HG03135 (cell line): Measurements from ENCODE around the gene DCLK2.

Experiments
- ATAC-seq: cut with Tn5 transposase; IDR thresholded peaks from one replicate; pipeline ENCODE4 v1.9.1; 2021; ENCODE audit warnings: mild to moderate bottlenecking, moderate library complexity; ENCODE audit not compliant: unreplicated experiment

DCLK2 gene

DNA sequence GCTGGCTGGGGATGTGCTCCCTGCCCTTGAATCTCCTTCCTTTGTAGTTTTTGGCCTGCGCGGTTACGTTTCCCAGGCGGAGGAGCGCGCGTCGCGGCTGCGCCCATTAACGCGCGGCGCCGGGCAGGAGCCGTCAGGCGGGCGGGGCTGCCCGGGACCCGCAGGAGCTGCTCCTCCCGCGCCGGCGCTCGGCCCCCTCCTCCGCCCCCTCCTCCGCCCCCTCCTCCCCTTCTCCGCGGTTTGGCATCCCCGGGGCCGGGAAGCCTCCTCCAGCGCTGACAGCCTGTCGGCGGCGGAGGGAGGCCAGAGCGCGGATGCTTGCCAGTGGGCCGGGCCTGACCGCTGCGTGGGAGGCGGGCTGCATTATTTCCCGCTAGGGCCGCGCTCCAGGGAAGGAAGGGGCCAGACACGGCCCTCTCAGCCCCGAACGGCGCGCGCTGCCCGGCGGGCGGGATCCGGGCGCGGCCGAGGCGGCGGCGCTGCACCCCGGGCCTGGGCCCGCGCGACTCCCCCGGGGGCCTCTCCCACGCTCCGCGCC is at the start of gene DCLK2:
TSS of gene DCLK2 (plus strand) at position 405 of the 538 bp plus-strand sequence. CDS start 583 bp downstream, outside the sequence.
- no peak for ATAC-seq

- ATAC-seq: no peak
Observed at GRCh38 chr4:150032541-150032940, 45.7 kb upstream of the DCLK2 start.

GRCh38 chr4:150033081-150033480 is 45.2 kb upstream of the DCLK2 start:
- ATAC-seq: no peak

- no peak for ATAC-seq
Observed at GRCh38 chr4:150033901-150034300, 44.3 kb upstream of the DCLK2 start.

DNA sequence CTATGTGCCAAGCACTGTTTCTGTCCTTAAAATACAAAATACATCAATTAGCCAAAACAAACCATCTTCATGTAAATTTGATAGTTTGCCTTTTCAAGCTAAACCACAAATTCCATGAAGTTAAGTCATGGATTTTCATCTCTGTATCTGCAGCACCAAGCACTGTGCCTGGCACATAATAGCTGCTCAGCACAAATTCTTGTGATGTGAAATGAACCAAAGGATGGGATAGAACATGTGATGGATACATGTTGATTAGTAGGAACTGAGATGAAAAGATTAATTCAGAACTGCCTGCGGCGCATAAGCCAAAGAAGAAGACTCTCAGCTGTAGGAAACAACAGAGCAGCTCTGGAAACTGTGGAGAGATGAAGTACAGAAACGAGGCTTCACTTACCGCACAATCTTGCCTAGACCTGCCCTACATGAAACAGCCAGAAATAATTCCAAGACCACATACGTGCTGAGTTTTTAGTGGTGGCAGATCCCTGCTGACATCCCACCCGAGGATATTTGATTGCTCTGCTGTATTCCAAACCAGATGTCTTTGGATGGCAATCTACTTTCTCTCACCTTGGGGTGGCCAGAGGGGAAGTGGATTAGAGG is 40.9 kb upstream of the DCLK2 start:
- ATAC-seq: no peak

GRCh38 chr4:150038335-150039076 is 39.7 kb upstream of the DCLK2 start:
- peak; percentile 97 for ATAC-seq

DNA sequence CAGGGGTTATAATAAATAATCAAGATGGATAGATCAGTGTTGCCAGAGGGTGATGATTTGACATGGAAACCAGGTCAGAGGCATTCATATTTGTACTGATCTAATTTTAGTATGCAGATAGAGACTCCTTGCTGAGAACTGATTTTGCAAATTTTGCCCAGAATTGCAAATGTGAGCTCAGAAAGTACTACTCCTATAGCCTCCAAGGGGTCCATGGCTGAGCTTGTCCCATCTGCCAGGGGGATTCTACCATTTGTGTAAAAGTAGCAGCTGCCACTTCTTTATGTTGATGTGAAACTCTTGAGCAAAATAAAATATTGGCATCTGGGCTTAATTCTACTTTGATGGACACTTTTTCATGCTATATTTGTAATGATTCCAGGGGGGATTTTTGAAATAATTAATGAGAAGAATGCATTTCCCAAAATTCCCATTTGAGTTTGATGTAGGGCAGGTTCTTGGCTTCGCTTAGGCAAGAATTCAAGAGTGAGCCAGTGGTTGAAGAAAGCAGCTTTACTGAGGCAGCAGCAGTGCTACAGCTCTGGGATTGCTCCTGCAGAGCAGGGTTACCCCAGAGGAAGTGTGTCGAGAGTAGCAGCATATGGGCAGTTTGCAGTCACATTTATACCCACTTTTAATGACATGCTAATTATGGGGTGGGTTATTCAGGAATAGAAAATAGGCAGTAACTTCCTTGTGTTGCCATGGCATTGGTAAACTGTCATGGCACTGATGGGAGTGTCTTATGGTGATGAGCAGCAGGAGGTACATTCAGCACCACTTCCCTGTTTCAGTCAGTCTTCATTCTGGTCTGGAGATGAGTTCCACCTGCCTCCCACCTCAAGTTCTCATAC is 38.7 kb upstream of the DCLK2 start:
- no peak for ATAC-seq

DNA sequence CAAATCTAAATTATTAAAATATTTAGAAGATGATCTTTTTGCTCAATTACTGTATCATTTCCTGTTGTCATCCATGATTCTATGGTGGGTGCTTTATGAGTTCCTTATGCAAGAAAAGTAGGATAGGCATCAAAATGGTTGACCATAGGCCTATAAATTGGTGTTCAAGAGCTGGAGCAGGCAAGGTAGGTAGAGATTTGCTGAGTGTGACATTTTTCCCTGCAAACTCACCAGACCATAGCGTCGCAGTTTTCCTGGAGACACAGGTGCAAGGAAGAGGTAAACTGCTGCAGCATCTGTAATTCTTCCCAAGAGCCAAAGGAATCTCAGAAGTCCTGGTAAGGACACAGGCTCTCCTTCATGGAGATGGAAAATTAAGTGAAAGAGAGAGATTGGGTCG is 33.7 kb upstream of the DCLK2 start:
- ATAC-seq: no peak

GRCh38 chr4:150045410-150045809 is 32.8 kb upstream of the DCLK2 start:
- ATAC-seq: no peak

GRCh38 chr4:150046728-150047217 is 31.5 kb upstream of the DCLK2 start:
- ATAC-seq: no peak

DNA sequence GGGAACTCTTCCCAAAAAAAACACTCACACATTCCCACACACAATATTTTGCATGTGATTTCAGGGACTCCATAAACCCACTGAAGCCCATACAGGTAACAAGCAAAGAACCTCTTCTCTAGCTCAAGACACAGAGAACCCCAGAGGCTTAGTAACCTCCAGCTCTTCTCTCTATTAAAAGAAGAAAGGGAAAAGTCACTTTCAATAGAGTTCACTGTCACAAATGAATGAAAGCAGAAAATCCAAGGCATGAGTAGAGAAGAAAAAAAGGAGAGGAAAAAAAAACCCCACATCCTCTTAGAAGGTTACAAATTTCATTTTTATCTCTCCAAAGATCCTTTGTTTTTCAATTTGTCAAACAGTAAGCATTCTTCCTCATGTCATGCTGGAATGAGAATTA is 30.7 kb upstream of the DCLK2 start:
- ATAC-seq: no peak

DNA sequence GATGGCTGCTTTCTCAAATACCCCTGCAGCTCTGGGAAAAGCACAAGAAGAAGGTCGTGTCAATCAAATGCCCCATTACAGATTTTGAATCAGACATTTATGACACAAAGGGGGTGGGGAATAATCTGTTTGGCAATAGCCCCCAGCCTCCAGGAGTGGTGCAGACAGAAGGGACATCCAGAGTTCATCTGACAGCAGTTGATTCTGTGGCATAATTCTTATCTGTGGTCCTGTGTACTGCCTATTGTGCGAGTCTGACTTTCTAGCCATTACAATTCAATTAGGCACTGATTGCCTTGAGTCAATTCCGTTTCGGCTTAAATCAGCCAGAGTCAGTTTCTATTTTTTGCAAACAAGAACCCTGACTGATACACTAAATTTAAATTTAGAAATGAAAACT is 28.6 kb upstream of the DCLK2 start:
- ATAC-seq: no peak

- no peak for ATAC-seq
Observed at GRCh38 chr4:150050566-150050965, 27.7 kb upstream of the DCLK2 start.

DNA sequence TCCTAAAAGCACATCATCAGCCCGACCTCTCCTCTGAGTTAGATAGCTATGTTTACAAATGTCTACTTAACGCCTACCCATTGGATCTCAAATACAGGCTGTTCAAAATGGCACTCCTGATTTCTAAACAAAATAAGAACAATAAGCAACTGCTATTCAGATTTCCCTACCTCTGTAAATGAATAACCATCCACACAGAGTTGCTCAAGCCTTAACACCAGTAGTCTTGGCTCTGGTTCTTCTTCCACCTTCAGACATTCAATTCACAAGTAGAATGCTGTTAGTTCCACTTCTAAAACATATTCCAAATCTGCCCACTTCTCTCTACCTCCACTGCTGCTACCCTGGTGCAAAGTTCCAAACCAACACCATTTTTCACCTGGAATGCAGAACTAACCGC is 27.1 kb upstream of the DCLK2 start:
- no peak for ATAC-seq

- ATAC-seq: no peak
Observed at GRCh38 chr4:150055467-150055866, 22.8 kb upstream of the DCLK2 start.

GRCh38 chr4:150056569-150056968 is 21.7 kb upstream of the DCLK2 start:
- no peak for ATAC-seq

DNA sequence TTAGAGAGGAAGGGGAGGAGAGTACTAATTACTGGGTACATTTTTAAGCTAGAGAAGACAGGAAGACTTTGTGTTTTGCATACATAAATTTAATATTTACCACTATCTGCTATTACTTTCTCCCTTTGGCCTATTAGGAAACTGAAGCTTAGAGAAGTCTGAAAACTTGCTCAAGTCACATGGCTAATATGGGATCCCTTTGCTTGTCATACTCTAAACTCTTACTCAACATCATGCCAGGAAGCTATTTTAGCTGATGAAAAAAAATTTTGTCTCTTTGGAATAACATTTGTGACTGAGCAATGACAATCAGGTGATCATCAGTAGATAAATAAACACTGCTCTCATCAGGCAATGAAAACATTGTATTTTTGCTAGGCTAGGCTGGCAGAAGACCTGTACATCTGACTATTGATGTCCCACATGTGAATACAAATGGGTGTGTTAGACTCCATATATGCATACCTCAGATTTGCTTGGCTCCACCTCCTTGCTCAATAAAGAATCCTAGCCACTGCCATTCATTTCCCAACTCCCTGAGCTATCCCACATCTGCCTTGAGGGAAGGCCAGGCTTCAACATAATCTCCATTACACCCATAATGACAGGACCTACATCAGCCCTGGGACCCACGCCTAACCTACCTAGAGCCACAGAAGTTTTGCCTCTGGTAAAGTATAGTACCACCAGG is 17.0 kb upstream of the DCLK2 start:
- ATAC-seq: no peak

DNA sequence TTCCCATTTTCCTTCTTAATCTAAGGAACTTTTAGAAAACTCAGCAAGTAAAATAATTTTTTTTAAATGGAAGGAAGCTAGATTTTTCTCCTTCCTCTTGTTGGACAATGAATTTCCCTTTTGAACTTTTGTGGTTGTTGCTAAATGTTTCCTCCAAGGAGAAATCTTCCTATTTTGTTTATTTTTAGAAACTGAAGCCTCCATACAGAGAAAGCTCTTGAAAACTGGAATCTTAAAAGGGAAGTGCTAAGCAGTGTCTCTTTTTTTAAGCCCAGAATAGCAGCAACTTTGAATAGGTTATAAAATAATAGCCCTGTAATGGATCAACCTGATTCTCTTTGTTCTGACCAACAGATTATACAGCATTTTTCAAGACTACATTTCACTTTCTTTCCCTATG is 15.1 kb upstream of the DCLK2 start:
- no peak for ATAC-seq

GRCh38 chr4:150065740-150066139 is 12.5 kb upstream of the DCLK2 start:
- ATAC-seq: no peak

DNA sequence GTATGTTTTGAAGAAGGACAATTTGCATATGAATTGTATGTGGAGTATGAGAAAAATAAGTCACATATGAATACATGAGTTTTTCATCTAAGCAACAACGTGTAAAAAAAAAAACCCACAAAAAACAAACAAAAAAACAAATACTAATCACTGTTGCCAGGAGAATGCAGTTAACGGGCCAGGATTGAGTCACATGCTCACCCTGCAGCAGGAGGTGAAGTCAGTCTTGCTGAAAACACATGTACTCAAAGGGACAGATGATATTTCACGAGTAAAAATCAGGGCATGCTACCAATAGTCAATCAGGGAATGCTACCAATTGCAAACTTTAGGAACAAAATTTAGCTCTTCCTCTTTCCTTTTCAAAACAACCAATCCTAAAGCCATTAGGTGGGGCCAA is 10.4 kb upstream of the DCLK2 start:
- ATAC-seq: no peak
